Neuron (in vitro differentiated cells): ENCODE data around the gene SLC16A6.
"Not testable (repeated sequence)": the region's sequence is repeated elsewhere in the genome, so short reads cannot be mapped to it uniquely, and the experiment has no call there.

Experiments
- H2AFZ ChIP-seq: one replicate; pipeline ENCODE4 v1.6.1; 2013; ENCODE audit warnings: low read depth, mild to moderate bottlenecking, inconsistent platforms, low read length, moderate library complexity
- H3K27me3 ChIP-seq: one replicate; pipeline ENCODE4 v1.6.1; 2013; ENCODE audit warnings: low read length; ENCODE audit not compliant: insufficient read depth
- H3K36me3 ChIP-seq: one replicate; pipeline ENCODE4 v1.6.1; 2013; ENCODE audit warnings: low read length; ENCODE audit not compliant: insufficient read depth
- H3K4me1 ChIP-seq: one replicate; pipeline ENCODE4 v1.6.1; 2013; ENCODE audit warnings: low read length; ENCODE audit not compliant: insufficient read depth
- H3K4me3 ChIP-seq: 2 replicates; pipeline ENCODE4 v1.5.1; 2013; ENCODE audit warnings: mild to moderate bottlenecking, low read length, moderate library complexity
- H3K9me3 ChIP-seq: one replicate; pipeline ENCODE4 v1.6.1; 2013; ENCODE audit warnings: low read length

The SLC16A6 gene, protein sequence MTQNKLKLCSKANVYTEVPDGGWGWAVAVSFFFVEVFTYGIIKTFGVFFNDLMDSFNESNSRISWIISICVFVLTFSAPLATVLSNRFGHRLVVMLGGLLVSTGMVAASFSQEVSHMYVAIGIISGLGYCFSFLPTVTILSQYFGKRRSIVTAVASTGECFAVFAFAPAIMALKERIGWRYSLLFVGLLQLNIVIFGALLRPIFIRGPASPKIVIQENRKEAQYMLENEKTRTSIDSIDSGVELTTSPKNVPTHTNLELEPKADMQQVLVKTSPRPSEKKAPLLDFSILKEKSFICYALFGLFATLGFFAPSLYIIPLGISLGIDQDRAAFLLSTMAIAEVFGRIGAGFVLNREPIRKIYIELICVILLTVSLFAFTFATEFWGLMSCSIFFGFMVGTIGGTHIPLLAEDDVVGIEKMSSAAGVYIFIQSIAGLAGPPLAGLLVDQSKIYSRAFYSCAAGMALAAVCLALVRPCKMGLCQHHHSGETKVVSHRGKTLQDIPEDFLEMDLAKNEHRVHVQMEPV

DNA sequence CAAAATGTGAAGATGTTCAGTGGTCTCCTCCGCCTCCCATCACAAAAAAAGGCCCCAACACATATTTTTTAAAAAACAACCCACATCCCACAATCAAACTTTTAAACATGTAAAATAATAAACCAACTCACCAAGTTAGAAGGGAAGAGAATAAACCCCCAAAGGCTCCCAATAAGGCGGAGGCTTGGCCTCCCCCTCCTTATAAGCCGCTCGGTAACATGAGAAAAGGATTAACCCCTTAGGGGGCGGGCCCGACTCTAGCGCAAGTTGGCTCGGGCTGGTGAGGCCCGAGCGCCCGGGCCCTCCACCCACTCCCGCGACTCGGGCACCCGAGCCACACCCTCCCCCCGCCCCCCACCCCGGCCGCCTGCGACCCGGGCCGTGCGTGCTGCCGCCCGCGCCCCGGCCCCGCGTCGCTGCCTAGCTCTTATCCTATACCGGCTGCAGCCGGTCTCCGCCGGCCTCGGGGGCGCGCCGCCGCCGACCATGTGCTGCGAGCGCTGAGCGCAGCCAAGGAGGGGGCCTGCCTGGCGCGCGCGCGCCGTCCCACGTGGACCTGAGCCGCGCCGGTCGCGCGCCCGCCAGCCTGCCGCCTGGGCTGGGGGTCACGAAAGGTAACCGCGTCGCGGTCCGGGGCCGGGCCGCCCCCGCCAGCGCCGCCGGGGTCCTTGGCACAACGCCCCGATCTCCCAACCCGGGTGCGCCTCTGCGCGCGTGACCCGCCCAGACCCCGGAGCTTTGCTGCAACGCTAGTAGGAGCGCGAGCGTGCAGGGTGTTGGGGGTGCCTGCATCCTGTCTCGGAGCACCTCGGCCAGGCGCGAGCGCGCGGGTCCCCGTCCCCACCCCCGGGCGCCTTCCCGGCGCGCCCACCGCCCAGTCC lies at the start of gene SLC16A6, which contains the start of gene ARSG:
Gene SLC16A6, minus strand, starts transcription at position 173 of the 881 bp plus-strand sequence. CDS start 12,807 bp downstream, outside the sequence.
Gene ARSG, plus strand, starts transcription at position 541 of the 881 bp plus-strand sequence. CDS start 15,999 bp downstream, outside the sequence.
- Histone ChIP-seq H3K4me1 (peaks cover 32% of the 10 kb centered on the region), H3K36me3 (no peaks in the 10 kb centered on the region), H2AFZ (peak within 1 kb of the TSS; percentile 79), H3K27me3 (no peaks in the 10 kb centered on the region), H3K4me3 (peak within 1 kb of the TSS; percentile 76), H3K9me3 (no peaks in the 10 kb centered on the region)

DNA sequence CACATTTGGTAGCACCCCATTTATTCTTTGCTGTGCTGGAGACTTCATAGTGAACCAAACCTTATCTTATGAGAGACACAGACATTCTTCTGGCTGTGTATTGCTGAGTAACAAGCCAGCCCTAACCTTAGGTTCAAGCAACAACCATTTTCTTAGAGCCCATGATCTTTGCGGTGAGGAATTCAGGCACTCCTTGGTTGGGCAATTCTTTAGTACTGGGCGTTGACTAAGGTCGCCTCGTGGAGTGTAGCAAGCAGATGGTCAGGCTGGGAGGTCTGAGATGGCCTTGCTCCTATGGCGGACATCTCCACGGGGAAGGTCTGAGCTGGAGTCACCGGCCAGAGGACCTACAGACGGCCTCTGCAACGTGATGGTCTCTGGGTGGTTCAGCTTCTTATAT lies 43.5 kb upstream of the SLC16A6 start:
- H3K27me3 ChIP-seq: no peaks in the 10 kb centered on the region
- H3K4me1 ChIP-seq: no peaks in the 10 kb centered on the region
- peaks cover 2% of the 10 kb centered on the region for H3K9me3 ChIP-seq
- no peaks in the 10 kb centered on the region for H3K36me3 ChIP-seq
- no peak overlapping the region for H3K4me3 ChIP-seq
- no peak overlapping the region for H2AFZ ChIP-seq

DNA sequence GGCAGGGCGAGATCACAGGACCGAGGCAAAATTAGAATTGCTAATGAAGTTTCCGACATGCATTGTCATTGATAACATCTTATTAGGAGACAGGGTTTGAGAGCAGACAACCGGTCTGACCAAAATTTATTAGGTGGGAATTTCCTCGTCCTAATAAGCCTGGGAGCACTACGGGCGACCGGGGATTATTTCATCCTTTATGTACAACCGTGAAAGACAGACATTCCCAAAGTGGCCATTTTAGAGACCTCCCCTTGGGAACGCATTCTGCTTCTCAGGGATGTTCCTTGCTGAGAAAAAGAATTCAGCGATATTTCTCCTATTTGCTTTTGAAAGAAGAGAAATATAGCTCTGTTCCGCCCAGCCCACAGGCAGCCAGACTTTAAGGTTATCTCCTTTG lies 41.0 kb upstream of the SLC16A6 start:
- H2AFZ ChIP-seq, H3K4me3 ChIP-seq, H3K4me1 ChIP-seq, H3K36me3 ChIP-seq, H3K9me3 ChIP-seq, H3K27me3 ChIP-seq: not testable (repeated sequence)

DNA sequence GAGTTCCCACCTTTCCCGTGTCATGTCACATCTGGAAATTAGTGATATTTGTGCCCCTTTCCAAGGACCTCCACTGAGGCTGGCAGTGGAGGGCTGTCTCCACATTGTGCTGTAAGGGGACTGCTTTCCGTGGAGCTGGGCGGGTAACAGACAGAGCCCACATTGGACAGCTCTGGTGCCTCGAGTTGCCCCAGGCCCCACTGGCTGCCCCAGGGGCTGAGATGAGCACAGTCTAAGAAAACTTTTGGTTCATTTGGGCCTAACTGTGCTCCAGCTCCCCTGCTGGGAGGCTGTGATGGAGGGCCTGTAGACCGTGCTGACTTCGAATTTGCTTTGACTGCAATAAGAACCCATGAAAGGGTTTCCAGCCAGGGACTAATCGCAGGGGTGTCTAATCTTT lies 38.4 kb upstream of the SLC16A6 start:
- H3K27me3 ChIP-seq: no peaks in the 10 kb centered on the region
- no peak overlapping the region for H2AFZ ChIP-seq
- H3K4me3 ChIP-seq: no peak overlapping the region
- H3K36me3 ChIP-seq: no peaks in the 10 kb centered on the region
- peaks cover 9% of the 10 kb centered on the region for H3K9me3 ChIP-seq
- H3K4me1 ChIP-seq: no peaks in the 10 kb centered on the region

DNA sequence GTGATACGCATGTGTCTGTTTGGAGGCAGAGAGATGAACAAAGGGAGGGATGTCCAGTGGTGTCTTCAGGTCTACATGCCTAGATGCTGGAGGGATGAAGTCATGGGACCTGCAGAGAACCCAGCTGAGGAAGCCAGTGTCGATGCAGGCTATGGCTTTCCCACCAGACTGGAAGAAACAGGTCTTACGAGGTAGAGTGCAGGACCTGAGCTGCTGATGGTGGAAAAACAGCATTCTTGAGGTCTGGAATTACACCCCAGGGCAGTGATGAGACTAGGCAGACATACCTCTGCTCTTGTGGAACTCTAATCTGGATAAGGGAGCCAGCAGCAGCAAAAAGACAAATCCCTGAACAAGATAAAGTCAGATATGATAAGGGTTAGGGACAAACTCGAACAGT lies 37.7 kb upstream of the SLC16A6 start:
- H3K36me3 ChIP-seq: no peaks in the 10 kb centered on the region
- H3K4me3 ChIP-seq: no peak overlapping the region
- no peak overlapping the region for H2AFZ ChIP-seq

DNA sequence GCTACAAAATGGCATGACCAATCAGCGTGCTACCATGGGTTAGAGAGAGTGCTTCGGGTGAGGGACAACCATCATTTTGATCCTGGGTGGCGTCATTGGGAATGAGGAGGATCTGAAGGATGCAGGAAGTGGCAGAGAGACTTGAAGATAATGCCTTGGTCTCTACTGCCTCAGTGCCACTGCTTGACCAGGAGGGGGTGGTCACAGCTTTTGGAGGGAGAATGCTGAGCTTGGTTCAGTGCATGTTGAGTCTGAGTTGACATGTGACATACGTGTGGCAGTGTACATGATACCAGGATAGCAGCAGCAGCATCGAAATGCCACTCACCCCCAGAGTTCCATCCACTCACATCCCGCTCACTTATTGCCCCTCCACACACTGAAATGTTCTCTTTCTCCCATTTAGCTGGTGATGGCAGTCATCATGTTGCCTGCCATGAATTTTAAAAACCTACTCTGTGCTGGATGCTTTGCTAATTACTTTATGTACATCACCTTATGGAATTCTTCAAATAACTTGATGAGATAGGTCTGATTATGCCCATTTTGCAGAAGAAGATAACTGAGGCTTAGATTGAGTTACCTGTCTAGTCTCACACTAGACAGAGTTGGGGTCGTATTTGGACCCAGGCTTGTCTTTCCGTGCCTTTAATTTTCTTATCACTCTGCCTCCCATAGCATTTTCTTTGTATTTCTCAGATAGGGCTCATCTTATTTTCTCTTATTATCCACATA lies 37.1 kb upstream of the SLC16A6 start:
- H3K4me1 ChIP-seq: no peaks in the 10 kb centered on the region
- H2AFZ ChIP-seq: no peak overlapping the region
- no peak overlapping the region for H3K4me3 ChIP-seq
- peaks cover 10% of the 10 kb centered on the region for H3K9me3 ChIP-seq
- H3K27me3 ChIP-seq: no peaks in the 10 kb centered on the region
- H3K36me3 ChIP-seq: no peaks in the 10 kb centered on the region

More for the DNA sequence above, 37.7 kb upstream of the SLC16A6 start:
- peaks cover 10% of the 10 kb centered on the region for H3K9me3 ChIP-seq
- H3K27me3 ChIP-seq: no peaks in the 10 kb centered on the region
- H3K4me1 ChIP-seq: no peaks in the 10 kb centered on the region

DNA sequence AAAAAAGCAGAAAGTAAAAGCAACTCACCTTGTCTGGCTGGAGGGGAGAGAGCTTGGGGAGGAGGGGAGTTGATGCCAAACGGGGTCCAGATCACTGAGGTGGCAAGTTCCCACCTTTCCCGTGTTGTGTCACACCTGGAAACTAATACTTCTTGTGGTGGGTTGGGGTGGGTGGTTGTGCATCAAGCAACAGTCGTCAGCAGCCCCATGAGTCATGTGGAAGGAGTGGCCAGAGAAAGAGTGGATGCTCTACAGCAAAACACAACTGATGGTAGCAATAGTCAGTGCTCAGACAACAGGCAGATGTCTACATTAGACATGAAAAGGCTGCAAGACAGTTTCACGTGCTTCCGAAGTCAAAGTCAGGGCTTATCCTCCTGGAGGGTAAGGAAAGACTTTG lies 35.8 kb upstream of the SLC16A6 start:
- Histone ChIP-seq H3K9me3 (peaks cover 10% of the 10 kb centered on the region), H3K27me3 (no peaks in the 10 kb centered on the region), H3K36me3 (no peaks in the 10 kb centered on the region), H3K4me1 (peaks cover 4% of the 10 kb centered on the region), H3K4me3 (no peak overlapping the region), H2AFZ (no peak overlapping the region)

DNA sequence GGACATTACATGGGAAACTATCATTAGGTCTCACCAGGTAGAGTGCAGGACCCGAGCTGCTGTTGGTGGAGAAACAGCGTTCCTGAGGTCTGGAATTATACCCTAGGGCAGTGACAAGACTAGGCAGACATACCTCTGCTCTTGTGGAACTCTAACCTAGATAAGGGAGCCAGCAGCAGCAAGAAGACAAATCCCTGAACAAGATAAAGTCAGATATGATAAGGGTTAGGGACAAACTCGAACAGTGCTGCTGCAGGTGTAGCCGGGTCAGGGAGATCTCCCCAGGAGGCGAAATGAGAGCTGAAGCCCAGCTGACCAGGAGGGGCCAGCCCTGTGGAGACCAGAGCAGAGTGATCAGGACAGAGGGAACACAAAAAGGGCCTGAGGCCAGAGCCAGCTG lies 35.0 kb upstream of the SLC16A6 start:
- Histone ChIP-seq H3K36me3 (no peaks in the 10 kb centered on the region), H3K4me1 (peaks cover 8% of the 10 kb centered on the region), H3K4me3 (no peak overlapping the region), H3K9me3 (peaks cover 10% of the 10 kb centered on the region), H2AFZ (no peak overlapping the region), H3K27me3 (no peaks in the 10 kb centered on the region)

DNA sequence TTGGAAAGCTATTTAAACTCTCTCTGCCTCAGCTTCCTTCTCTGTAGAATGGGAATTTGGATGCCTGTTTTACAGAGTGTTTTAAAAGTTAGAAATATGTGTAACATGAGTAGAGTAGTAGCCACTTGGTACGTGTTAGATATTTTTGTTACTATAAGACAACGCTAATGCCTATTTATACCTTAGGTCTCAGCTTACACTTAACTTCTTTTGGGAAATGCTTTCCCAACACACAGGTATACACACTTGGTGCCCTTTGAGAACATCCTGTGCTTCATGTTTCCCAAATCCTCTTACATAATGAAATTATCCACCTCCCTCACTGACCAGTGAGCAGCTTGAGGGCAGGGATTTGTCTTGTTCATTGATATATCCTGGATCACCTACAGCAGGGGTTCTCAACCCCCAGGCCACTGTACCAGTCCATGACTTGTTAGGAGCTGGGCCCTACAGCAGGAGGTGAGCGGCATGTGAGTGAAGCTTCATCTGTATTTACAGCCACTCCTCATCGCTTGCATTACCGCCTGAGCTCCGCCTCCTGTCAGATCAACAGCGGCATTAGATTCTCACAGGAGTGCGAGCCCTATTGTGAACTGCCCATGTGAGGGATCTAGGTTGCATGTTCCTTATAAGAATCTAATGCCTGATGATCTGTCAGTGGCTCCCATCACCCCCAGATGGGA lies 33.9 kb upstream of the SLC16A6 start:
- H3K9me3 ChIP-seq: peaks cover 10% of the 10 kb centered on the region
- H2AFZ ChIP-seq: no peak overlapping the region
- H3K4me3 ChIP-seq: no peak overlapping the region
- H3K27me3 ChIP-seq: no peaks in the 10 kb centered on the region
- H3K36me3 ChIP-seq: no peaks in the 10 kb centered on the region
- H3K4me1 ChIP-seq: peaks cover 8% of the 10 kb centered on the region

DNA sequence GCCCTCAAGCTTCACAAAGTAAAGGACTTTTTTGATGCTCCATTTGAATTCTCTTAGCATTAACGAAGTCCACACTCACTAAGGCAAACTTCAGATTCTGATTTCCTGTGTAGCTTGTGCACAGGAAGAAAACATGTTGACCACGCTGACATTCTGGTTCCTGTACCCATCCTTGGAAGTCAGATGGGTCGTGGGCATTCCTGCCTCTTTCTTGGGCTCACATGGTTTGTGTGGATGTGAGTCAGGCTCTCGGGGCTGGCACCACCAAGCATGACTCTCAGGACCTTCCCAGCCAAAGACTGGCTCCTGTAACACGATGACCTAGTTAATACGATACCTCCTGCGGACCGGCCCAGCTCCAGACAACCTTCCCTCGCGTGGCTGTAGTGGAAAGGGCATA lies 33.2 kb upstream of the SLC16A6 start:
- peaks cover 14% of the 10 kb centered on the region for H3K4me1 ChIP-seq
- no peaks in the 10 kb centered on the region for H3K27me3 ChIP-seq
- peaks cover 8% of the 10 kb centered on the region for H3K9me3 ChIP-seq

DNA sequence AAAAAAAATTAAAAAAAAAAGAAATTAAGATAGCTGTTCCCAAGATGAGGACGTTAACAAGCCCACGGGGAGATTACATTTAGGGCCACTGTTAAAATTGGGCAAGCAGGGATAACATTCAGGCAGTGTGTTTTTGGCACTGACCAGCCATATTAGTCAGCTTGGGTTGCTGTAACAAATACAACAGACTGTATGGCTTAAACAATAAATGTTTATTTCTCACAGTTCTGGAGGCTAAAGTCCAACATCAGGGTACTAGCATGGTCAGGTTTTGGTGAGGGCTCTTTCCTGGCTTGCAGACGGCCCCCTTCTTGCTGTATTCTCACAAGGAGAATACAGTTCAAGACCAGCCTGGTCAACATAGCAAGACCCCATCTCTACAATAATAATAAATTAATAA lies 31.7 kb upstream of the SLC16A6 start:
- no peaks in the 10 kb centered on the region for H3K36me3 ChIP-seq
- H3K9me3 ChIP-seq: peaks cover 7% of the 10 kb centered on the region
- H3K4me3 ChIP-seq: no peak overlapping the region
- no peak overlapping the region for H2AFZ ChIP-seq
- no peaks in the 10 kb centered on the region for H3K27me3 ChIP-seq
- H3K4me1 ChIP-seq: peaks cover 26% of the 10 kb centered on the region

More for the DNA sequence above, 33.2 kb upstream of the SLC16A6 start:
- H2AFZ ChIP-seq: no peak overlapping the region
- H3K36me3 ChIP-seq: no peaks in the 10 kb centered on the region
- H3K4me3 ChIP-seq: no peak overlapping the region

DNA sequence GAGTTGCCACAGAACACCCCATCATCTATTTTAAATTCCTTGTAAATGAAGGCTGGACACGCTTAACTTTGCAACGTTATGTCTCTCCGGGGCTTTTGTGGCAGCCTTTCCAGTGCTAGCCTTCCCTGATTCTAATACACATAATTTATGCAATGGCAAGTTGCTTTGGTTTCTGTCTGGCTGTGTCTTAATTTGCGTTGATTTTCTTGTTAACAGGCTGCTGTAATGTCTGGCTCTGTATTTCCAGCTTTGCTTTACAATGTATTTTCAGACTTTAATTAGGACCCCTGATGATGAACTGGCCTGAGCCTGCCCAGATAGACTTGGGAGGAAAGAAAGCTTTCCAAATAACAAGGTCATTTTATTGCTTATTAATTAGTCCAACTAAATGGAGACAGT lies 30.6 kb upstream of the SLC16A6 start:
- Histone ChIP-seq H2AFZ (no peak overlapping the region), H3K4me3 (no peak overlapping the region), H3K9me3 (peaks cover 7% of the 10 kb centered on the region), H3K27me3 (no peaks in the 10 kb centered on the region), H3K36me3 (no peaks in the 10 kb centered on the region), H3K4me1 (peaks cover 26% of the 10 kb centered on the region)
